H1 (cell line): ENCODE measurements around the gene SLC25A21. TPM values are rescaled to one million over a fixed set of nuclear protein-coding genes. Genes with fewer than 3 reads are reported as not detected.

Source experiments
- CTCF ChIA-PET: fragments of 300-600 bp; sonication (Branson Sonifier 250); formaldehyde crosslinking; loops from one replicate; lab custom pipeline; 2021; ENCODE audit not compliant: partially characterized antibody; lab: Charles Lee
- POLR2A ChIA-PET: fragments of 300-600 bp; sonication (Branson Sonifier 250); formaldehyde crosslinking; loops from one replicate; lab custom pipeline; 2021; ENCODE audit warnings: inconsistent platforms; ENCODE audit not compliant: partially characterized antibody; lab: Charles Lee
- DNase-seq, 2 experiments: peaks; one replicate each; pipeline versions ENCODE4 v3.0.0 to v3.0.0-alpha.2; 2010 to 2022; ENCODE audit warnings: low spot score in 2 of 2, low read depth in 1 of 2, mixed read lengths in 1 of 2
- FAIRE-seq: peaks from 2 replicates; lab custom pipeline; 2011; peaks lifted over from hg19 to GRCh38; lab: Jason Lieb, UNC
- H2AFZ ChIP-seq: 2 replicates; pipeline ENCODE4 v1.8.1; 2012; ENCODE audit warnings: low read length, inconsistent platforms
- H2AK5ac ChIP-seq: 2 replicates; pipeline ENCODE4 v1.6.1; 2013; ENCODE audit warnings: low read depth, low read length
- H2BK120ac ChIP-seq: replicated peaks from 2 replicates; pipeline ENCODE3; 2013; ENCODE audit warnings: low read depth, low read length, inconsistent platforms
- H2BK12ac ChIP-seq: 2 replicates; pipeline ENCODE4 v1.6.1; 2013; ENCODE audit warnings: low read depth, low read length
- H2BK15ac ChIP-seq: 2 replicates; pipeline ENCODE4 v1.6.1; 2013; ENCODE audit warnings: low read length
- H2BK20ac ChIP-seq: 2 replicates; pipeline ENCODE4 v1.6.1; 2013; ENCODE audit warnings: low read length
- H2BK5ac ChIP-seq: 2 replicates; pipeline ENCODE4 v1.6.1; 2013; ENCODE audit warnings: low read depth, low read length
- H3K14ac ChIP-seq: 2 replicates; pipeline ENCODE4 v1.6.1; 2013; ENCODE audit warnings: inconsistent platforms; ENCODE audit not compliant: insufficient read length
- H3K18ac ChIP-seq: 2 replicates; pipeline ENCODE4 v1.6.1; 2013; ENCODE audit warnings: low read length; ENCODE audit errors: extremely low read depth
- H3K23ac ChIP-seq: 2 replicates; pipeline ENCODE4 v1.6.1; 2013; ENCODE audit warnings: inconsistent platforms; ENCODE audit not compliant: insufficient read length
- H3K23me2 ChIP-seq: 2 replicates; pipeline ENCODE4 v1.6.1; 2013; ENCODE audit warnings: low read depth, low read length
- H3K27ac ChIP-seq: 2 replicates; pipeline ENCODE4 v1.6.1; 2011; ENCODE audit warnings: low read depth, low read length, inconsistent platforms
- H3K27me3 ChIP-seq, 4 experiments: replicated peaks in 1 of 4; 1 replicate in 1 of 4; 2 replicates in 3 of 4; pipeline versions ENCODE4 v1.6.1 to v1.8.1; 2011 to 2013; ENCODE audit warnings: low read length in 3 of 4, mild to moderate bottlenecking in 3 of 4, inconsistent platforms in 2 of 4, mixed read lengths in 2 of 4, moderate library complexity in 1 of 4; ENCODE audit not compliant: control insufficient read depth in 3 of 4, insufficient read depth in 3 of 4; ENCODE audit errors: extremely low read depth in 1 of 4
- H3K36me3 ChIP-seq, 4 experiments: 2 replicates each; pipeline versions ENCODE4 v1.6.1 to v1.8.1; 2011 to 2013; ENCODE audit warnings: mild to moderate bottlenecking in 4 of 4, low read length in 3 of 4, moderate library complexity in 2 of 4, control low read depth in 1 of 4, inconsistent platforms in 1 of 4; ENCODE audit not compliant: insufficient read depth in 4 of 4, control insufficient read depth in 2 of 4
- H3K4ac ChIP-seq: replicated peaks from 2 replicates; pipeline ENCODE3; 2013; ENCODE audit warnings: low read length, low read depth, mixed read lengths, inconsistent platforms; ENCODE audit not compliant: insufficient read length
- H3K4me1 ChIP-seq, 4 experiments: replicated peaks in 1 of 4; 1 replicate in 1 of 4; 2 replicates in 3 of 4; pipeline versions ENCODE4 v1.6.1 to v1.8.1; 2011 to 2013; ENCODE audit warnings: low read length in 3 of 4, inconsistent platforms in 2 of 4, mixed read lengths in 1 of 4; ENCODE audit not compliant: insufficient read depth in 4 of 4, control insufficient read depth in 3 of 4
- H3K4me2 ChIP-seq, 2 experiments: 2 replicates each; pipeline versions ENCODE4 v1.6.1 to v1.8.1; 2011 to 2013; ENCODE audit warnings: low read depth in 2 of 2, low read length in 2 of 2, control low read depth in 1 of 2, inconsistent platforms in 1 of 2, mild to moderate bottlenecking in 1 of 2; ENCODE audit not compliant: insufficient read depth in 1 of 2
- H3K4me3 ChIP-seq, 4 experiments: fragments of 200-600, 300-600 bp in 1 of 4; sonication (generic), shearing (Covaris generic), sonication (Bioruptor Twin) in 1 of 4; 2 replicates each; pipeline versions ENCODE4 v1.5.1 to v1.8.1; 2011 to 2016; ENCODE audit warnings: low read length in 4 of 4, low read depth in 3 of 4, control low read depth in 2 of 4, inconsistent platforms in 2 of 4, mild to moderate bottlenecking in 2 of 4, mixed read lengths in 1 of 4, moderate library complexity in 1 of 4; ENCODE audit not compliant: insufficient read depth in 2 of 4; ENCODE audit errors: extremely low read depth in 1 of 4
- H3K56ac ChIP-seq: replicated peaks from 2 replicates; pipeline ENCODE3; 2013; ENCODE audit warnings: low read depth, mild to moderate bottlenecking, mixed read lengths, low read length, inconsistent platforms; ENCODE audit not compliant: insufficient read length
- H3K79me1 ChIP-seq: 2 replicates; pipeline ENCODE4 v1.6.1; 2013; ENCODE audit warnings: low read depth, low read length, control low read depth
- H3K79me2 ChIP-seq, 2 experiments: 2 replicates each; pipeline versions ENCODE4 v1.6.1 to v1.8.1; 2012 to 2013; ENCODE audit warnings: low read length in 2 of 2, mild to moderate bottlenecking in 2 of 2, inconsistent platforms in 1 of 2; ENCODE audit not compliant: insufficient read depth in 2 of 2, control insufficient read depth in 1 of 2
- H3K9ac ChIP-seq, 4 experiments: replicated peaks in 1 of 4; 1 replicate in 1 of 4; 2 replicates in 3 of 4; pipeline versions ENCODE4 v1.6.1 to v1.8.1; 2011 to 2013; ENCODE audit warnings: low read depth in 3 of 4, low read length in 3 of 4, control low read depth in 2 of 4, mild to moderate bottlenecking in 2 of 4, moderate library complexity in 2 of 4, inconsistent platforms in 1 of 4; ENCODE audit errors: extremely low read depth in 1 of 4
- H3K9me3 ChIP-seq, 2 experiments: 2 replicates each; pipeline versions ENCODE4 v1.6.1 to v1.8.1; 2012 to 2013; ENCODE audit warnings: mild to moderate bottlenecking in 2 of 2, moderate library complexity in 2 of 2, control low read depth in 1 of 2, inconsistent platforms in 1 of 2, low read depth in 1 of 2, low read length in 1 of 2, mixed read lengths in 1 of 2; ENCODE audit not compliant: insufficient read depth in 2 of 2
- H4K20me1 ChIP-seq, 2 experiments: replicated peaks in 1 of 2; 2 replicates each; pipeline versions ENCODE3 to v1.8.1; 2011 to 2013; ENCODE audit warnings: inconsistent platforms in 2 of 2, low read length in 2 of 2, mild to moderate bottlenecking in 1 of 2; ENCODE audit not compliant: insufficient read depth in 2 of 2, control insufficient read depth in 1 of 2
- H4K5ac ChIP-seq: 2 replicates; pipeline ENCODE4 v1.6.1; 2013; ENCODE audit warnings: low read length, low read depth, mixed read lengths, inconsistent platforms; ENCODE audit not compliant: insufficient read length
- H4K8ac ChIP-seq: 2 replicates; pipeline ENCODE4 v1.8.0; 2013; ENCODE audit warnings: mild to moderate bottlenecking, moderate library complexity, low read length, inconsistent platforms; ENCODE audit not compliant: insufficient read depth; ENCODE audit errors: extremely low read depth
- H4K91ac ChIP-seq: replicated peaks from 2 replicates; pipeline ENCODE3; 2013; ENCODE audit warnings: low read length, mixed read lengths, inconsistent platforms; ENCODE audit not compliant: insufficient read length
- ATF3 ChIP-seq: IDR thresholded peaks from 2 replicates; pipeline ENCODE4 v1.6.1; 2011; ENCODE audit warnings: low read depth, mild to moderate bottlenecking, low read length; ENCODE audit not compliant: insufficient read depth
- CBX5 ChIP-seq: fragments of 300-800, 300-1000 bp; sonication (generic); IDR thresholded peaks from 2 replicates; pipeline ENCODE4 v1.7.1; 2016; ENCODE audit warnings: antibody characterized with exemption, low read length, low read depth
- CBX8 ChIP-seq: fragments of 300-800, 300-1000 bp; sonication (generic); IDR thresholded peaks from 2 replicates; pipeline ENCODE4 v1.7.1; 2016; ENCODE audit warnings: low read depth, low read length, borderline replicate concordance
- CTBP2 ChIP-seq: IDR thresholded peaks from 2 replicates; pipeline ENCODE4 v1.7.0; 2011; ENCODE audit warnings: borderline replicate concordance, mild to moderate bottlenecking, moderate library complexity, mixed read lengths, low read length; ENCODE audit not compliant: insufficient read depth, insufficient read length
- KDM4A ChIP-seq: IDR thresholded peaks from one replicate; pipeline ENCODE4 v1.7.1; 2012; ENCODE audit warnings: low read depth, mild to moderate bottlenecking, moderate library complexity, low read length, inconsistent platforms; ENCODE audit not compliant: severe bottlenecking
- SIRT6 ChIP-seq: IDR thresholded peaks from one replicate; pipeline ENCODE4 v1.7.1; 2012; ENCODE audit warnings: low read length, inconsistent platforms
- SP1 ChIP-seq: IDR thresholded peaks from 2 replicates; pipeline ENCODE4 v1.6.1; 2011; ENCODE audit warnings: low read depth, low read length
- TAF1 ChIP-seq: IDR thresholded peaks from 2 replicates; pipeline ENCODE4 v1.6.1; 2011; ENCODE audit warnings: mild to moderate bottlenecking, low read depth, low read length
- TAF7 ChIP-seq: optimal IDR thresholded peaks from 2 replicates; pipeline ENCODE3; 2011; ENCODE audit warnings: low read depth, mild to moderate bottlenecking, inconsistent platforms, low read length, moderate library complexity, borderline replicate concordance
- WGBS, 2 experiments: shearing (Covaris generic) in 1 of 2; methylation state at CpG; one replicate each; pipeline versions ENCODE4 v1.1.6 to v1.1.7; 2013 to 2015; ENCODE audit warnings: low lambda C conversion rate in 2 of 2, mixed read lengths in 2 of 2, inconsistent platforms in 1 of 2, low coverage in 1 of 2, missing lambda C conversion rate in 1 of 2; ENCODE audit not compliant: insufficient replicate concordance in 2 of 2, insufficient coverage in 1 of 2, insufficient read length in 1 of 2; ENCODE audit errors: extremely low coverage in 1 of 2, missing lambda C conversion rate in 1 of 2; 5-methylcytosine and 5-hydroxymethylcytosine counted together
- polyA plus RNA-seq, 7 experiments: library from polyadenylated mRNA; depleted of rRNA in 3 of 7; stranded (reverse) in 5 of 7; unstranded in 2 of 7; fragments of >200 nt in 5 of 7; fragments of 200-250 nt in 2 of 7; gene quantifications; 1 replicate in 5 of 7; 2 replicates in 1 of 7; 4 replicates in 1 of 7; pipeline versions ENCODE4 v1.2.1 to v1.2.3, GENCODE V29; 2011 to 2013; ENCODE audit warnings: missing spikeins in 2 of 7, mixed read lengths in 2 of 7
- total RNA-seq: library from RNA; stranded (reverse); fragmentation: NEBNext Ultra II Directional; extraction: Animal tissue kit (Norgen Biotek cat#: 25700); gene quantifications from 2 replicates; pipeline ENCODE4 v1.2.1, GENCODE V29; 2021

SLC25A21 gene
- total and polyA plus RNA-seq, 2 of the 8 experiments (the other 6 are each of a cell fraction or from before 2014, with no cell fraction given) = 6.9 to 15.7 TPM

- H3K4me1 ChIP-seq = no peaks in the 10 kb centered on the region
- no peak overlapping the region for H2BK120ac ChIP-seq
- H3K4me3 ChIP-seq = no peak overlapping the region
- no peak overlapping the region for H3K18ac ChIP-seq
- no peak overlapping the region for H3K4ac ChIP-seq
- no peak overlapping the region for H3K14ac ChIP-seq
- H3K36me3 ChIP-seq = no peaks in the 10 kb centered on the region
- H3K79me2 ChIP-seq = no peaks in the 10 kb centered on the region
- TF ChIP-seq ATF3 (no peak), TAF7 (no peak), CBX8 (no peak), SP1 (no peak), CBX5 (no peak), TAF1 (no peak), CTBP2 (no peak), SIRT6 (no peak), KDM4A (no peak)
- H3K23ac ChIP-seq = no peak overlapping the region
- FAIRE-seq (no peak), DNase-seq (no peak)
- H2BK12ac ChIP-seq = no peak overlapping the region
- no peak overlapping the region for H2AFZ ChIP-seq
- no peak overlapping the region for H2BK20ac ChIP-seq
- H4K20me1 ChIP-seq = no peaks in the 10 kb centered on the region
- no peak overlapping the region for H3K27ac ChIP-seq
- 88% methylated on average over 5 of the region's 5 CpGs; no CpG with 5 or more reads in 1 of the 2 experiments for WGBS, 2 experiments
- no peaks in the 10 kb centered on the region for H3K23me2 ChIP-seq
- H3K79me1 ChIP-seq = no peaks in the 10 kb centered on the region
- H3K27me3 ChIP-seq = no peaks in the 10 kb centered on the region
- POLR2A ChIA-PET = no interaction called here
- H3K9ac ChIP-seq = no peak overlapping the region
- CTCF ChIA-PET = no interaction called here
- no peak overlapping the region for H2BK5ac ChIP-seq
- H3K9me3 ChIP-seq = no peaks in the 10 kb centered on the region
- no peak overlapping the region for H4K8ac ChIP-seq
- no peak overlapping the region for H4K5ac ChIP-seq
- no peak overlapping the region for H3K56ac ChIP-seq
- no peak overlapping the region for H2BK15ac ChIP-seq
- H4K91ac ChIP-seq = no peak overlapping the region
- H2AK5ac ChIP-seq = no peak overlapping the region
- no peak overlapping the region for H3K4me2 ChIP-seq
Measured at GRCh38 chr14:37045340-37046061, 126.9 kb downstream of the SLC25A21 start.
